Stimulated activated CD8-positive, alpha-beta memory T cell treated with anti-CD3 and anti-CD28 coated beads, Interleukin-7, amount 100 ng/mL, for 4 hours (primary cell): ENCODE data around the gene SYNGR4.

ENCODE experiments used
- DNase-seq, 2 donors: peaks; one replicate each; pipeline ENCODE4 v3.0.0-alpha.2; 2020; ENCODE audit warnings: low read depth in 2 of 2

The SYNGR4 gene

GRCh38 chr19:48396016-48396823, 32.1 kb downstream of the SYNGR4 start:
- DNase-seq: no peak

- no peak for DNase-seq
Observed at GRCh38 chr19:48396824-48397176, 32.6 kb downstream of the SYNGR4 start.

GRCh38 chr19:48397263-48398101, 33.3 kb downstream of the SYNGR4 start:
- DNase-seq: no peak

- DNase-seq: no peak
Observed at GRCh38 chr19:48398102-48398374, 33.9 kb downstream of the SYNGR4 start.

GRCh38 chr19:48398375-48399235, 34.4 kb downstream of the SYNGR4 start:
- DNase-seq: peak; percentile 62 to 78

GRCh38 chr19:48400018-48400742, 36.0 kb downstream of the SYNGR4 start:
- DNase-seq: no peak

- no peak for DNase-seq
Observed at GRCh38 chr19:48401287-48401686, 37.1 kb downstream of the SYNGR4 start.

GRCh38 chr19:48403606-48404005, 39.4 kb downstream of the SYNGR4 start:
- DNase-seq: no peak

- no peak for DNase-seq
Observed at GRCh38 chr19:48405010-48405659, 41.0 kb downstream of the SYNGR4 start.

- no peak for DNase-seq
Observed at GRCh38 chr19:48405850-48406249, 41.7 kb downstream of the SYNGR4 start.

GRCh38 chr19:48413879-48414587, 49.9 kb downstream of the SYNGR4 start:
- DNase-seq: no peak

GRCh38 chr19:48415395-48415794, 51.2 kb downstream of the SYNGR4 start:
- DNase-seq: peak; percentile 42 to 59

GRCh38 chr19:48415806-48416221, 51.6 kb downstream of the SYNGR4 start:
- no peak for DNase-seq

GRCh38 chr19:48417421-48417820, 53.3 kb downstream of the SYNGR4 start:
- no peak for DNase-seq

- no peak for DNase-seq
Observed at GRCh38 chr19:48418317-48419064, 54.3 kb downstream of the SYNGR4 start.

GRCh38 chr19:48419158-48419920, 55.2 kb downstream of the SYNGR4 start:
- peak; percentile 46 to 60 for DNase-seq

- DNase-seq: no peak
Observed at GRCh38 chr19:48421548-48421947, 57.4 kb downstream of the SYNGR4 start.

- DNase-seq: no peak
Observed at GRCh38 chr19:48424694-48425219, 60.6 kb downstream of the SYNGR4 start.
